Stimulated activated CD8-positive, alpha-beta memory T cell treated with anti-CD3 and anti-CD28 coated beads, Interleukin-2, amount 100 ng/mL, for 48 hours (primary cell): ENCODE measurements around the gene GMPR.
"Not testable (repeated sequence)": the region's sequence is repeated elsewhere in the genome, so short reads cannot be mapped to it uniquely, and the experiment has no call there.

Experiments
- DNase-seq, 2 donors: peaks; one replicate each; pipeline ENCODE4 v3.0.0-alpha.2; 2020; ENCODE audit warnings: low read depth in 2 of 2

GMPR gene

GRCh38 chr6:16225062-16225731 is 13.2 kb upstream of the GMPR start:
- DNase-seq = not testable (repeated sequence)

DNA sequence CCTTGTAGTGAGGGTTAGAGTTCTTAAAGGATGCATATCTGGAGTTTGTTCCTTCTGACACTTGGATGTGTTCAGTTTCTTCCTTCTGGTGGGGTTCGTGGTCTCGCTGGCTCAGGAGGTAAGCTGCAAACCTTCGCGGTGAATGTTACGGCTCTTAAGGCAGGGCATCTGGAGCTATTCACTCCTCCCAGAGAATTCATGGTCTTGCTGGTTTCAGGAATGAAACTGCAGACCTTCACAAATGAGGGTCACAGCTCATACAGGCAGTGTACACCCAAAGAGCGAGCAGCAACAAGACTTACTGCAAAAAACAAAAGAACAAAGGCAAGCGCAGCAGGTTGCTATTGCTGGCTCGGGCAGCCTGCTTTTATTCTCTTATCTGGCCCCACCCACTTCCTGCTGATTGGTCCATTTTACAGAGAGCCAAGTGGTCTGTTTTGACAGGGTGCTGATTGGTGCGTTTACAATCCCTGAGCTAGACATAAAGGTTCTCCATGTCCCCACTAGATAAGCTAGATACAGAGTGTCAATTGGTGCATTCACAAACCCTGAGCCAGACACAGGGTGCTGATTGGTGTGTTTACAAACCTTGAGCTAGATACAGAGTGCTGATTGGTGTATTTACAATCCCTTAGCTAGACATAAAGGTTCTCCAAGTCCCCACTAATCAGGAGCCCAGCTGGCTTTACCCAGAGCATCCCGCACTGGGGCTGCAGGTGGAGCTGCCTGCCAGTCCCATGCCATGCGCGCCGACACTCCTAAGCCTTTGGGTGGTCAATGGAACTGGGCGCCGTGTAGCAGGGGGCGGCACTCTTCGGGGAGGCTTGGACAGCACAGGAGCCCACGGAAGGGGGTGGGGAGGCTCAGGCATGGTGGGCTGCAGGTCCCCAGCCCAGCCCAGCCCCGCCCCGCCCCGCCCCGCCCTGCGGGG is 12.0 kb upstream of the GMPR start:
- DNase-seq = not testable (repeated sequence)

DNA sequence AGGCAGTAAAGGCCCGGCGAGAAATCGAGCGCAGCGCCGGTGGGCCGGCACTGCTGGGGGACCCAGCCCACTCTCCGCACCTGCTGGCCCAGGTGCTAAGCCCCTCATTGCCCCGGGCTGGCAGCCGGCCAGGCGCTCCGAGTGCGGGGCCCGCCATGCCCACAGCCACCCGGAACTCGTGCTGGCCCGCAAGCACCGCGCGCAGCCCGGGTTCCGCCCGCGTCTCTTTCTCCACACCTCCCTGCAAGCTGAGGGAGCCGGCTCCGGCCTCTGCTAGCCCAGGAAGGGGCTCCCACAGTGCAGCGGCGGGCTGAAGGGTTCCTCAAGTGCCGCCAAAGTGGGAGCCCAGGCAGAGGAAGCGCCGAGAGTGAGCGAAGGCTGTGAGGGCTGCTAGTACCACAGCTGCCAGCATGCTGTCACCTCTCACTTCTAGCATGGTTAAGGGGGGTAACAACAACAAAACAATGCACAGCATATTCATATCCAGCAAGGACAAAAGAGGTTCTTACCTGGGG is 11.3 kb upstream of the GMPR start:
- no peak for DNase-seq

- no peak for DNase-seq
Observed at GRCh38 chr6:16227605-16228004, 10.8 kb upstream of the GMPR start.

GRCh38 chr6:16228043-16228442 is 10.3 kb upstream of the GMPR start:
- DNase-seq = no peak

- DNase-seq = no peak
Observed at GRCh38 chr6:16228709-16229665, 9.4 kb upstream of the GMPR start.

- DNase-seq = no peak
Observed at GRCh38 chr6:16229700-16230099, 8.7 kb upstream of the GMPR start.

DNA sequence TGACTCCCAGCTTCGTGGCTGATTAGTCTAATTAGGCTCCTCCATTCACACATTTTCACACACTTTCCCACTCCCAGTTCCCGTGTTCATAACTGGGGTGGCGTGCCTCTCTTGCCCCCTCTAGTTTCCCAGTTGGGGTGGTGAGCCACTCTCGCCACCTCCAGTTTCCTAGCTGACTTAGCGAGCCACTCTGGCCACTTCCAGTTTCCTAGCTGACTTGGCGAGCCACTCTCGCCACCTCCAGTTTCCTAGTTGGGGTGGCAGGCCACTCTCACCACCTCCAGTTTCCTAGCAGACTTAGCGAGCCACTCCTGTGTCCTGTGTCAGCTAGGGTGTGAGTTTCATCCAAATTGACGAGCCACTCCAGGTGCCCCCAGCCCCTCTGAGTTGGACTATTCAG is 7.4 kb upstream of the GMPR start:
- DNase-seq = no peak

- no peak for DNase-seq
Observed at GRCh38 chr6:16232086-16232485, 6.3 kb upstream of the GMPR start.

GRCh38 chr6:16236009-16236501 is 2.3 kb upstream of the GMPR start:
- DNase-seq = no peak

- DNase-seq = no peak
Observed at GRCh38 chr6:16236631-16237199, 1.7 kb upstream of the GMPR start.

GRCh38 chr6:16237242-16237641 is 1.1 kb upstream of the GMPR start:
- DNase-seq = no peak

- DNase-seq = no peak
Observed at GRCh38 chr6:16238963-16239797, 793 bp downstream of the GMPR start.

DNA sequence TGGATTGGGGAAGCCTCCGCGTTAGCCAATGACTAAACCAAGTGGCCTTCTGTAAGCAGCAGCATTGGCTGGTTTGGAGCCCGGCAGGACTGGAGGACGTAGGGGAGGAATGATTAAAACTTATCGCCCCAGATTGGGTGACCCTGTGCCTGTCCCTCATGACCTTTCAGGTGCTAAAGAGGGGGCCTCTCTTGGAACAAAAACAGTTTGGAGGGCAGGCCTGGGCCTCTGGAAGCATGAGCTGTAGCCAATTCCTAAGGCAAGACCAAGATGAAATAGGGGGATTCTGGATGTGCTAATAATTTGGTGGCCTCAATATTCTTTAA is 1.4 kb downstream of the GMPR start:
- no peak for DNase-seq

GRCh38 chr6:16240589-16241320 is 2.4 kb downstream of the GMPR start:
- DNase-seq = no peak

DNA sequence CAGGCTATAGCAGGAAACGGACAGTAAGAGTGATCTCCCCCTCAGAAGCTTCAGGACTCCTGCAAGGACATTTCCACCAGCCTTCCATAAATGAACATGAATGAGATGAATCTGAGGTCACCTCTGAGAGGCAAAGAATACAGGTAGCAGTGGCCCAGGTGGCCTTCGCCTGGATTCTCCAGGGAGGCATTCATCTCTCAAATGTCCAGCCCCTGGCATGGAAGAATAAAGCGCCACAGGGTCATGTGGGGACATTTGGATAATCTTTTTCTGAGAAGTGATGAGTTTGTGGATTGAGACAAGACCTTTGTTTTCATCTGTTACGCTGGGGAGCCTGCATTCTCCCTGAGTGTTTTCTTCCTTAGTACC is 2.9 kb downstream of the GMPR start:
- DNase-seq = no peak

GRCh38 chr6:16243055-16243454 is 4.7 kb downstream of the GMPR start:
- no peak for DNase-seq

- DNase-seq = no peak
Observed at GRCh38 chr6:16243664-16244063, 5.3 kb downstream of the GMPR start.

DNA sequence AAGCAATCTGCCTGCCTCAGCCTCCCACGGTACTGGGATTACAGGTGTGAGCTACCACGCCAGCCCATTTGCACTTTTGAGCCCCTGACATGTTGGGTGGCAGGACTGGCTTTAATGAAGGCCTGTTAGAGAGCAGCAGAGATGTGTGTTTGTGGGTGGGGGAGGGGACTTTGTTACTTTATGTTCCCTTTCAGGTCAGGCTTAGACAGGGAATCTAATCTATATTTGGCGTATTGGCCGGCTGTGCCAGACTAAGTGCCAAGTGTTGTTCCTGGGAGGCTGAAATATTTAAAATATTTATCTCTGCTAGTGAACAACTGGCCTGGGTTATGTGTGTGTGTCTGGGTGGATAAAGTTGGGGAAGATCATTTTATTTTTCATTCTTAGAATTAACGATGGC is 6.1 kb downstream of the GMPR start:
- no peak for DNase-seq
